ENCODE results near the gene DCAF11. TPM values are rescaled to one million over a fixed set of nuclear protein-coding genes. Genes with fewer than 3 reads are reported as not detected.

DCAF11 gene
- total RNA-seq, 4 donors from 2014 or later: 64.2 to 71.7 (median 68.3) TPM

DNA sequence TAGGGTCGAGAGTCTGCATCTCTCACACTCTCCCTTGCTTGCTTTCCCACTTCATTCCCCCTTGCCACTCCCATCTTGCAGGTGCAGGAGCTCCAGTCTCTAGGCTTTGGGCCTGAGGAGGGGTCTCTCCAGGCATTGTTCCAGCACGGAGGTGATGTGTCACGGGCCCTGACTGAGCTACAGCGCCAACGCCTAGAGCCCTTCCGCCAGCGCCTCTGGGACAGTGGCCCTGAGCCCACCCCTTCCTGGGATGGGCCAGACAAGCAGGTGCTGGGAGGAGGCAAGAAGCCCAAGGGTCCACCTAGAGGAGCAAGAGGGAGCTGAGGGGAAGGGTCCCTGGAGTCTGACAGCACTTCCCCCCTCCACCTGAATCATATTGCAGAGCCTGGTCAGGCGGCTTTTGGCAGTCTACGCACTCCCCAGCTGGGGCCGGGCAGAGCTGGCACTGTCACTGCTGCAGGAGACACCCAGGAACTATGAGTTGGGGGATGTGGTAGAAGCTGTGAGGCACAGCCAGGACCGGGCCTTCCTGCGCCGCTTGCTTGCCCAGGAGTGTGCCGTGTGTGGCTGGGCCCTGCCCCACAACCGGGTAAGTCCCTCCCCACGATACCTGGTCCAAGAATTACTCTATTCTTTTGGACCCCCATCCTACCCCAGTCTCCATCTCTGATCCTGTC, 37.0 kb downstream of the DCAF11 start:
- 94% methylated on average over 16 of the region's 16 CpGs for WGBS
- no peak for DNase-seq (ENCODE audit: low spot score in 2 of 2)
- Histone ChIP-seq H3K9me3 (no peaks in the 10 kb centered on the region), H3K27me3 (no peaks in the 10 kb centered on the region), H3K36me3 (peaks cover 67% of the 10 kb centered on the region), H3K4me3 (no peak overlapping the region), H3K27ac (no peak overlapping the region), H3K4me1 (peaks cover 19% of the 10 kb centered on the region)
- TF ChIP-seq, protein P1, sequence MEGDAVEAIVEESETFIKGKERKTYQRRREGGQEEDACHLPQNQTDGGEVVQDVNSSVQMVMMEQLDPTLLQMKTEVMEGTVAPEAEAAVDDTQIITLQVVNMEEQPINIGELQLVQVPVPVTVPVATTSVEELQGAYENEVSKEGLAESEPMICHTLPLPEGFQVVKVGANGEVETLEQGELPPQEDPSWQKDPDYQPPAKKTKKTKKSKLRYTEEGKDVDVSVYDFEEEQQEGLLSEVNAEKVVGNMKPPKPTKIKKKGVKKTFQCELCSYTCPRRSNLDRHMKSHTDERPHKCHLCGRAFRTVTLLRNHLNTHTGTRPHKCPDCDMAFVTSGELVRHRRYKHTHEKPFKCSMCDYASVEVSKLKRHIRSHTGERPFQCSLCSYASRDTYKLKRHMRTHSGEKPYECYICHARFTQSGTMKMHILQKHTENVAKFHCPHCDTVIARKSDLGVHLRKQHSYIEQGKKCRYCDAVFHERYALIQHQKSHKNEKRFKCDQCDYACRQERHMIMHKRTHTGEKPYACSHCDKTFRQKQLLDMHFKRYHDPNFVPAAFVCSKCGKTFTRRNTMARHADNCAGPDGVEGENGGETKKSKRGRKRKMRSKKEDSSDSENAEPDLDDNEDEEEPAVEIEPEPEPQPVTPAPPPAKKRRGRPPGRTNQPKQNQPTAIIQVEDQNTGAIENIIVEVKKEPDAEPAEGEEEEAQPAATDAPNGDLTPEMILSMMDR (IDR thresholded peaks at IDR 0.05): no peak
- no peak for TF ChIP-seq POLR2A (IDR thresholded peaks at IDR 0.05)
- no peak for TF ChIP-seq EP300 (IDR thresholded peaks at IDR 0.05)
- TF ChIP-seq POLR2AphosphoS5 (IDR thresholded peaks at IDR 0.05): no peak

DNA sequence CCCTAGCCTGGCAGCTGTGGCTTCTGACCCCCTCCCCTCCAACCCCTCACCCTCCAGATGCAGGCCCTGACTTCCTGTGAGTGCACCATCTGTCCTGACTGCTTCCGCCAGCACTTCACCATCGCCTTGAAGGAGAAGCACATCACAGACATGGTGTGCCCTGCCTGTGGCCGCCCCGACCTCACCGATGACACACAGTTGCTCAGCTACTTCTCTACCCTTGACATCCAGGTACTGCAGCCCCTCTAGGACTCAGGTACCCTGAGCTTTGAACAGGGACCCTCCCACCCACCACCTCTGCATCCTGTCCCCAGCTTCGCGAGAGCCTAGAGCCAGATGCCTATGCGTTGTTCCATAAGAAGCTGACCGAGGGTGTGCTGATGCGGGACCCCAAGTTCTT, 40.5 kb downstream of the DCAF11 start:
- 99% methylated on average over 7 of the region's 10 CpGs for WGBS
- TF ChIP-seq, protein P1 (IDR thresholded peaks at IDR 0.05): no peak
- TF ChIP-seq EP300 (IDR thresholded peaks at IDR 0.05) (no peak), POLR2A (IDR thresholded peaks at IDR 0.05) (no peak), POLR2AphosphoS5 (IDR thresholded peaks at IDR 0.05) (no peak)
- peaks cover under 1% of the 10 kb centered on the region for H3K4me1 ChIP-seq
- H3K27me3 ChIP-seq: no peaks in the 10 kb centered on the region
- H3K4me3 ChIP-seq: no peak overlapping the region
- no peaks in the 10 kb centered on the region for H3K9me3 ChIP-seq
- DNase-seq (ENCODE audit: low spot score in 2 of 2): no peak
- peaks cover 87% of the 10 kb centered on the region for H3K36me3 ChIP-seq
- no peak overlapping the region for H3K27ac ChIP-seq

DNA sequence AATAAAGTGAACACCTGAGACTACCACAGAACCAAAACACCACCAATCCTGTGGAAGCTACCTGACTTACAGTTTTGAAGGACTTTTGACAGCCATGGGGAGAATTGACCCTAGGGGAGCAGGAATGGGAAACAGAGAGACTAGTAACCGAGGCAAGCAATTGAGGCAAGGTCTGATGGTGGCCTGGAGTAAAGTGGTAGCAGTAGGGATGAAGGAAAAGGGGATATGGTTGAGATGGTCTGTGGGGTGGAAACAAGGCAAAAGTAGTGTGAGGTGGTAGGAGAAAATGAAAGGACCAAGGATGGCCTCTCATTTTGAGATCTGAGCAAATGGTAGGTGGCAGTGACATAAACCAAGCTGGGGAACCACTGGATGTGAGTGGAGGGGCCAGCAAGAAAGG, 42.3 kb downstream of the DCAF11 start:
- TF ChIP-seq, protein P1 (IDR thresholded peaks at IDR 0.05): no peak
- TF ChIP-seq POLR2A (IDR thresholded peaks at IDR 0.05) (no peak), POLR2AphosphoS5 (IDR thresholded peaks at IDR 0.05) (no peak), EP300 (IDR thresholded peaks at IDR 0.05) (no peak)
- H3K9me3 ChIP-seq: no peaks in the 10 kb centered on the region
- H3K36me3 ChIP-seq: peaks cover 75% of the 10 kb centered on the region
- no peak overlapping the region for H3K27ac ChIP-seq
- DNase-seq (ENCODE audit: low spot score in 2 of 2): no peak
- peaks cover 15% of the 10 kb centered on the region for H3K4me1 ChIP-seq
- H3K27me3 ChIP-seq: no peaks in the 10 kb centered on the region
- H3K4me3 ChIP-seq: no peak overlapping the region
- 86% methylated on average over 1 of the region's 1 CpG for WGBS

DNA sequence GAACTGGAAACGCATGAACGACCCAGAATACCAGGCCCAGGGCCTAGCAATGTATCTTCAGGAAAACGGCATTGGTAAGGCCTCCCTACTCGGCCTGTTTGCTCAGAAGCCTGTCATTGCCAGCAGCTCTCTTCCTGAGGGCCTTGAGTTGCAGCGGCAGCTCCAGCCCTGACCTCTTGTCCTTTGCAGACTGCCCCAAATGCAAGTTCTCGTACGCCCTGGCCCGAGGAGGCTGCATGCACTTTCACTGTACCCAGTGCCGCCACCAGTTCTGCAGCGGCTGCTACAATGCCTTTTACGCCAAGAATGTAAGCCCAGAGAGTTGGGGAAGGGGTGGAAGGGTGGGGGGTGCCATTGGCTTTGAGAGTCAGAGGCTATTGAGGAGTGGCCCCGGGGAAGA, 42.8 kb downstream of the DCAF11 start:
- Histone ChIP-seq H3K27ac (no peak overlapping the region), H3K4me1 (peaks cover 19% of the 10 kb centered on the region), H3K4me3 (no peak overlapping the region), H3K27me3 (no peaks in the 10 kb centered on the region), H3K9me3 (no peaks in the 10 kb centered on the region), H3K36me3 (peaks cover 70% of the 10 kb centered on the region)
- WGBS: 93% methylated on average over 9 of the region's 12 CpGs
- TF ChIP-seq POLR2AphosphoS5 (IDR thresholded peaks at IDR 0.05): no peak
- TF ChIP-seq EP300 (IDR thresholded peaks at IDR 0.05): no peak
- TF ChIP-seq, protein P1 (IDR thresholded peaks at IDR 0.05): no peak
- no peak for TF ChIP-seq POLR2A (IDR thresholded peaks at IDR 0.05)
- DNase-seq (ENCODE audit: low spot score in 2 of 2): no peak

DNA sequence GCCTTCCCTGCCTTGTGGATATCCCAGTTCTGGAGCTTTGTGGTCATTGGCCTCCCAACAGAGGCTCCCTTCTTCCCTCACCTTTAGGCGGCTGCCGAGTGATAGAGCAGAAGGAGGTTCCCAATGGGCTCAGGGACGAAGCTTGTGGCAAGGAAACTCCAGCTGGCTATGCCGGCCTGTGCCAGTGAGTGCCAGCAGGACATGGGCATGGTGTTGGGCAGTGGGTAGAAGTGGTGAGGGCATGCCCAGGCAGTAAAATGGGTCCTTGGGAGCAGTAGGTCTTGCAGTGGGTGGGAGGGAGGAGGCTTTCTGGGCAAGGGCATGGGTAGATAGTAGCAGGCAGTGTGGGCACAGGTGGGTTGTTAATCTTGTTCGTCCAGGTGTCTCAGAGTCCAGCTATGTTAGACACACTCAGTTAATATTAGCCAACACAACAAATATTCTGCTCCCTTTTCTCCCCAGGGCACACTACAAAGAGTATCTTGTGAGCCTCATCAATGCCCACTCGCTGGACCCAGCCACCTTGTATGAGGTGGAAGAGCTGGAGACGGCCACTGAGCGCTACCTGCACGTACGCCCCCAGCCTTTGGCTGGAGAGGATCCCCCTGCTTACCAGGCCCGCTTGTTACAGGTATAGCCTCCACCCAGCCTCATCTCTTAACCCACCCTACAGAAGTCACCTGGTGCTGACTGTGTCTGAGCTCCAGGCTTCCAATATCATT, 45.4 kb downstream of the DCAF11 start:
- peaks cover 67% of the 10 kb centered on the region for H3K36me3 ChIP-seq
- TF ChIP-seq, protein P1 (IDR thresholded peaks at IDR 0.05): no peak
- TF ChIP-seq EP300 (IDR thresholded peaks at IDR 0.05) (no peak), POLR2A (IDR thresholded peaks at IDR 0.05) (no peak), POLR2AphosphoS5 (IDR thresholded peaks at IDR 0.05) (no peak)
- H3K4me1 ChIP-seq: peaks cover 44% of the 10 kb centered on the region
- H3K9me3 ChIP-seq: no peaks in the 10 kb centered on the region
- peak overlapping the region; percentile 50 for H3K27ac ChIP-seq
- 69% methylated on average over 8 of the region's 11 CpGs for WGBS
- H3K27me3 ChIP-seq: no peaks in the 10 kb centered on the region
- DNase-seq (ENCODE audit: low spot score in 2 of 2): no peak
- H3K4me3 ChIP-seq: no peak overlapping the region
